Hepatocyte (in vitro differentiated cells): Measurements from ENCODE around the gene KIRREL2.

Source experiments
- CTCF ChIP-seq: fragments of 200-600 bp; sonication (generic); IDR thresholded peaks from 2 replicates; pipeline ENCODE4 v1.5.1; 2016; ENCODE audit warnings: antibody characterized with exemption, mild to moderate bottlenecking; ENCODE audit not compliant: poor library complexity
- EZH2 ChIP-seq: fragments of 200-600 bp; sonication (generic); IDR thresholded peaks from 2 replicates; pipeline ENCODE4 v1.6.1; 2016; ENCODE audit warnings: antibody characterized with exemption, mild to moderate bottlenecking, borderline replicate concordance

- TF ChIP-seq CTCF (no peak), EZH2 (no peak)
Measured at GRCh38 chr19:35848919-35849505, 7.7 kb upstream of the KIRREL2 start.
